ENCODE results near the gene PIWIL4. TPM values are rescaled to one million over a fixed set of nuclear protein-coding genes. Genes with fewer than 3 reads are reported as not detected.

Gene PIWIL4
- total RNA-seq, 1 experiment from 2014 or later = not detected

DNA sequence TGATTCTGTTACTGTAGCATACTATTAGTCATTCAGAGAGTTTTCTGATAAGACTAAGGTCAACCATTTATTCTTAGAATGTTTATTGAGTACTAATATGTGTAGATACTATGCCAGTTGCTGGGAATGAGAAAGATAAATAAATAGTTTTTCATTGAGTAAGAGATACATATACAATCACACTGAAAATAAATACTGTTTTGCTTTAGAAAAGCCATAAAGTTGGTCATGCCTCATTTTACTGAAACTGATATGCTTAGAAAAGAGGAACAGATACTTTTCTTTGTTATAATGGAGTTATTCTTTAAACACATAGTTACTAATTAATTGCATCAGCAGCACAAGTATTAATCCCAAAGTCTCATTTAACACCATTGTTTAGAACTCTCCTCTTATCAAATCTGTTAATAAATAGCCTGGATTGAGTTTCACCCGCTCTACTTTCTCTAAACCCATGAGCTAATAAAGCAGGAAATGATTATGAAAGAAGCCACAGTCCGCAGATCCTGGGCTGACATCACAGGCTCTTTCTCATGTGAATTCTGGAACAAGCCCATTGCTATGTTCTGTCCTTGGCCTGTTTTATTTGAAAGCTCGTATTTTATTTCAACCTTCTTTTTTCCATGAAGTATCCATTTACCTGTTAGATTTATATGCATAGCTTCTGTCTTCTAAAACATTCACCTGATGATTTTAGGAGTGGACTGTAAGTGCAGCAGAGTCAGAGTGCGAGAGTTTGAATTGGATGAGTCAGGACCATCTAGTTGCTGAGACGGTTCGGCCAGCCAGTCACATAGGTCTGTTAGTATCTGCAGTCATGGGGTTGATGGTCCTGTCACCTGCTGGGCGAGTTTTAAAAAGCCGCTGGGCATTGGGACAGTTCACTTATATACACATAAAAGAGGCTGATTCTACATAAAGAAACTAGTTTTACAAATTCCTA lies 35.5 kb downstream of the PIWIL4 start:
- Mint-ChIP-seq H3K27ac (no peak overlapping the region), H3K4me1 (peaks cover 12 to 16% of the 10 kb centered on the region in 2 experiments), H3K9me3 (peaks cover 13 to 17% of the 10 kb centered on the region in 2 experiments; a peak in 3 of 5 replicates), H3K4me3 (no peak overlapping the region), H3K27me3 (ENCODE audit: low read depth) (no peaks in the 10 kb centered on the region; the same call in 1 of the 2 replicates), H3K36me3 (ENCODE audit: insufficient read depth in 1 of 3, low read depth in 3 of 3) (peaks cover 5 to 7% (median 5%) of the 10 kb centered on the region in 3 experiments; a peak in 5 of 7 replicates)
- H3K9ac ChIP-seq (ENCODE audit: extremely low read depth, insufficient read length, low read length) = no peak overlapping the region
- H3K14ac ChIP-seq (ENCODE audit: insufficient read depth, low read length) = no peak overlapping the region
- no peak overlapping the region for H3K4me2 ChIP-seq (ENCODE audit: insufficient read depth, insufficient read length, low read length)
- no peak overlapping the region for H3K23ac ChIP-seq (ENCODE audit: insufficient read length, low read depth, low read length)
- no peak overlapping the region for H2BK20ac ChIP-seq (ENCODE audit: low read depth, low read length, poor library complexity, severe bottlenecking)
- no peak overlapping the region for H3K18ac ChIP-seq (ENCODE audit: insufficient read length, low read depth, low read length)
- H3K4ac ChIP-seq (ENCODE audit: low read depth, low read length) = no peak overlapping the region
- no peak overlapping the region for H4K5ac ChIP-seq (ENCODE audit: insufficient read length, low read depth, low read length)
- no peak overlapping the region for H3K56ac ChIP-seq (ENCODE audit: insufficient read length, low read depth, low read length)
- WGBS (ENCODE audit: extremely low coverage, insufficient read length, low lambda C conversion rate) = no CpG with 5 or more reads among the region's 8 CpGs
- no peaks in the 10 kb centered on the region for H3K79me1 ChIP-seq (ENCODE audit: insufficient read depth, low read depth, low read length, poor library complexity, severe bottlenecking)
- H4K20me1 ChIP-seq (ENCODE audit: control insufficient read depth, insufficient read depth, insufficient read length) = no peaks in the 10 kb centered on the region
- no peak overlapping the region for H2AK5ac ChIP-seq (ENCODE audit: insufficient read length, low read length)
- no peak overlapping the region for H2BK15ac ChIP-seq (ENCODE audit: low read depth, low read length)
- peaks cover 7% of the 10 kb centered on the region for H3K9me3 ChIP-seq (ENCODE audit: control insufficient read depth, low read depth, low read length)
- H3T11ph ChIP-seq (ENCODE audit: low read length) = no peak overlapping the region
- DNase-seq = no peak
- no peak overlapping the region for H2BK5ac ChIP-seq (ENCODE audit: insufficient read length, low read length)
- TF ChIP-seq, protein P1, sequence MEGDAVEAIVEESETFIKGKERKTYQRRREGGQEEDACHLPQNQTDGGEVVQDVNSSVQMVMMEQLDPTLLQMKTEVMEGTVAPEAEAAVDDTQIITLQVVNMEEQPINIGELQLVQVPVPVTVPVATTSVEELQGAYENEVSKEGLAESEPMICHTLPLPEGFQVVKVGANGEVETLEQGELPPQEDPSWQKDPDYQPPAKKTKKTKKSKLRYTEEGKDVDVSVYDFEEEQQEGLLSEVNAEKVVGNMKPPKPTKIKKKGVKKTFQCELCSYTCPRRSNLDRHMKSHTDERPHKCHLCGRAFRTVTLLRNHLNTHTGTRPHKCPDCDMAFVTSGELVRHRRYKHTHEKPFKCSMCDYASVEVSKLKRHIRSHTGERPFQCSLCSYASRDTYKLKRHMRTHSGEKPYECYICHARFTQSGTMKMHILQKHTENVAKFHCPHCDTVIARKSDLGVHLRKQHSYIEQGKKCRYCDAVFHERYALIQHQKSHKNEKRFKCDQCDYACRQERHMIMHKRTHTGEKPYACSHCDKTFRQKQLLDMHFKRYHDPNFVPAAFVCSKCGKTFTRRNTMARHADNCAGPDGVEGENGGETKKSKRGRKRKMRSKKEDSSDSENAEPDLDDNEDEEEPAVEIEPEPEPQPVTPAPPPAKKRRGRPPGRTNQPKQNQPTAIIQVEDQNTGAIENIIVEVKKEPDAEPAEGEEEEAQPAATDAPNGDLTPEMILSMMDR (conservative IDR thresholded peaks at IDR 0.05) = no peak
- H4K91ac ChIP-seq (ENCODE audit: insufficient read length, low read depth, low read length) = no peak overlapping the region
- H3K23me2 ChIP-seq (ENCODE audit: insufficient read length, low read depth, low read length, poor library complexity, severe bottlenecking) = no peaks in the 10 kb centered on the region
- no peak overlapping the region for H4K8ac ChIP-seq (replicated peaks; ENCODE audit: insufficient read length, low read depth, low read length)
- no peak overlapping the region for H2AFZ ChIP-seq (ENCODE audit: low read length)
- H3K27ac ChIP-seq (ENCODE audit: insufficient read length, low read depth, low read length) = no peak overlapping the region
- peaks cover 5% of the 10 kb centered on the region for H3K4me1 ChIP-seq (ENCODE audit: insufficient read depth, low read length)
- no peak overlapping the region for H2BK12ac ChIP-seq (ENCODE audit: insufficient read length, low read depth, low read length)
- no peak overlapping the region for H2BK120ac ChIP-seq (ENCODE audit: low read depth, low read length, poor library complexity, severe bottlenecking)
- no peaks in the 10 kb centered on the region for H3K27me3 ChIP-seq (ENCODE audit: insufficient read depth, low read length)
- H3K79me2 ChIP-seq (ENCODE audit: insufficient read depth, low read length) = no peaks in the 10 kb centered on the region
